Tibial artery (tissue), 4 donors: ENCODE results near the gene AKR7A3.

Experiments
- DNase-seq, 2 donors: peaks; one replicate each; pipeline ENCODE4 v3.0.0-alpha.2; 2019
- H3K27ac ChIP-seq, 2 donors: fragments of 200-600 bp; sonication (generic) in 1 of 2; 1 replicate in 1 of 2; 2 replicates in 1 of 2; pipeline ENCODE4 v1.5.1; 2018 to 2019; ENCODE audit warnings: mild to moderate bottlenecking in 1 of 2
- H3K27me3 ChIP-seq, 2 donors: fragments of 200-600 bp; sonication (generic) in 1 of 2; one replicate each; pipeline versions ENCODE4 v1.5.1 to v1.6.0; 2016 to 2019
- H3K36me3 ChIP-seq, 3 donors: fragments of 200-600 bp; sonication (generic) in 2 of 3; one replicate each; pipeline ENCODE4 v1.5.1; 2016 to 2019; ENCODE audit warnings: mild to moderate bottlenecking in 2 of 3
- H3K4me1 ChIP-seq, 4 donors: fragments of 200-600 bp; sonication (generic) in 2 of 4; 1 replicate in 3 of 4; 2 replicates in 1 of 4; pipeline ENCODE4 v1.5.1; 2016 to 2019
- H3K4me3 ChIP-seq, 2 donors: fragments of 200-600 bp; sonication (generic) in 1 of 2; 1 replicate in 1 of 2; 2 replicates in 1 of 2; pipeline ENCODE4 v1.5.1; 2018 to 2019; ENCODE audit warnings: mild to moderate bottlenecking in 2 of 2
- H3K9me3 ChIP-seq, 3 donors: fragments of 200-600 bp; sonication (generic) in 1 of 3; one replicate each; pipeline ENCODE4 v1.5.1; 2016 to 2019
- CTCF ChIP-seq, 2 experiments: fragments of 200-600 bp in 1 of 2; fragments of 450-650 bp in 1 of 2; IDR thresholded peaks; one replicate each; pipeline ENCODE4 v1.5.1; 2017 to 2019; ENCODE audit warnings: antibody characterized with exemption in 2 of 2, mild to moderate bottlenecking in 1 of 2, moderate library complexity in 1 of 2
- intact Hi-C: fragments of 100-400 bp; cut with DNase I; formaldehyde crosslinking; loops from one replicate; pipeline ENCODE4 v1.15.0; 2023; ENCODE audit warnings: low total_unique reads

Gene AKR7A3

DNA sequence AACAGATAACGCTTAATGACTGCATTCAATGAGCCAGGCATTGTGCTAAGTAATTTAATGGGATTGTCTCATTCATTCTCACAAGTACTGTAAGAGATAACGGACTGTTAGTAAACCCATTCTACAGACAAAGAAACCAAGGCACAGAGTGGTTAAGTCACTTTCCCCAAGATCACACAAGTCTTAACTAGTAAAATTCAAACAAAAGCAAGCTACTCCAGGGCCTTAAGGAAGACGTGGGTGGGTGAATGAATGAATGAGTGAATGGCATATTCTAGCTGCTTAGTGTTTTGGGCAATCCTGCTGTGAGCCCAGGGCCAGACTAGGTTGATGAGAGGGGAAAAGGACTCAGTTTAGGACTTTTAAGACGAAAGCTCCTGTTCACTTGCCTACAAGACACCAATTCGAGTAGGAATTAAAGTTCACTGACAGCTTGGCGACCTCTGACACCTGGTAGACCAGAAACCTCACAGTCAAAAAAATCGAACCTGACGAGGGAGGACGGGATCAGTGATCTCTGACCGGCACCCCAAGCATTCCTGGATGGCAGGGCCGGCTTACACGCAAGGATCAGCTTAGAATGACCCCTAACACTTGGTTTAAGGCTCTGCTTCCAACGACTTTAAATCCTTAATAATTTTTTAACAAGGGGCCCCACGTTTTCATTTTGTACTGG is 37.8 kb downstream of the AKR7A3 start:
- no peak for DNase-seq
- Histone ChIP-seq H3K4me3 (peak overlapping the region; percentile 80 to 88), H3K36me3 (peaks cover under 1 to 9% (median 6%) of the 10 kb centered on the region in 3 donors), H3K27me3 (no peaks in the 10 kb centered on the region), H3K4me1 (peaks cover 0 to 35% (median 27%) of the 10 kb centered on the region in 4 donors), H3K9me3 (no peaks in the 10 kb centered on the region), H3K27ac (peak overlapping the region; percentile 88 to 89)
- no peak for TF ChIP-seq CTCF (IDR thresholded peaks at IDR 0.05)
- intact Hi-C loops, result no loop called here

GRCh38 chr1:19240673-19241538 is 47.7 kb downstream of the AKR7A3 start:
- Histone ChIP-seq H3K27me3 (no peaks in the 10 kb centered on the region), H3K4me1 (no peaks in the 10 kb centered on the region), H3K27ac (peak overlapping the region in 1 of 2 donors; percentile 34), H3K36me3 (peaks cover 66 to 95% (median 88%) of the 10 kb centered on the region in 3 donors), H3K9me3 (no peaks in the 10 kb centered on the region), H3K4me3 (no peak overlapping the region)
- DNase-seq, result peak; percentile 68 to 75
- peak; percentile 88 to 97 for TF ChIP-seq CTCF (IDR thresholded peaks at IDR 0.05)
- intact Hi-C loops, result no loop called here

- H3K27ac ChIP-seq, result no peak overlapping the region
- intact Hi-C loops, result loop anchor here (10.0 kb wide), 2 partner anchors 55 to 335 kb away; partner anchors contain the start of gene ALDH4A1
- no peaks in the 10 kb centered on the region for H3K9me3 ChIP-seq
- no peak for TF ChIP-seq CTCF (IDR thresholded peaks at IDR 0.05)
- H3K27me3 ChIP-seq, result no peaks in the 10 kb centered on the region
- DNase-seq, result no peak
- H3K4me1 ChIP-seq, result no peaks in the 10 kb centered on the region
- H3K36me3 ChIP-seq, result peaks cover 66 to 100% (median 94%) of the 10 kb centered on the region in 3 donors
- no peak overlapping the region for H3K4me3 ChIP-seq
These were observed 48.7 kb downstream of the AKR7A3 start for GRCh38 chr1:19239876-19240275.

DNA sequence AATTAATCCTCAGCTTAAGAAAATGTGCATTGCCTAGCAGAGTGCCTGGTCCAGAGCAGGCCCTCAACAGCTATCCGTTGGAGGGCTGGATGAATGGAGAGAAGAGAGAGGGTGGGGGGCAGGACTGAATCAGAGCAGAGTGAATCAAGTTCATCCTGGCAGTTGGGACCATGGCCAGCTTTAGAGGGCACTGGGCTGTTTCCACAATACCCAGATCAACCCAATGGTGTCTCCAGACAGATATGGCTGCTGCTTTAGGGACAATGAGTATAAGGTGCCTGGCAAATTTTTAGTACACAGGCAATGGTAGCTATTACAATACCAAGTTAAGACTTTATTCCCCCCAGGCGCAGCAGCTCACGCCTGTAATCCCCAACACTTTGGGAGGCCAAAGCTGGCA is 54.3 kb downstream of the AKR7A3 start:
- peak in 1 of 2 donors; percentile 17 for DNase-seq
- Histone ChIP-seq H3K4me3 (no peak overlapping the region), H3K27me3 (no peaks in the 10 kb centered on the region), H3K9me3 (no peaks in the 10 kb centered on the region), H3K27ac (no peak overlapping the region), H3K36me3 (peaks cover 66 to 100% (median 99%) of the 10 kb centered on the region in 3 donors), H3K4me1 (no peaks in the 10 kb centered on the region)
- intact Hi-C loops, result loop anchor here (10.0 kb wide), 2 partner anchors 49 to 329 kb away; partner anchors contain the start of gene ALDH4A1
- TF ChIP-seq CTCF (IDR thresholded peaks at IDR 0.05), result no peak
